Fibroblast of the aortic adventitia (primary cell): ENCODE results near the gene RASL12. TPM values are rescaled to one million over a fixed set of nuclear protein-coding genes. Genes with fewer than 3 reads are reported as not detected.
A peak's percentile ranks its signal among the peaks of the same experiment; 100 is the strongest.
"Not testable (repeated sequence)": the region's sequence is repeated elsewhere in the genome, so short reads cannot be mapped to it uniquely, and the experiment has no call there.

Experiments used
- DNase-seq: peaks from one replicate; pipeline ENCODE4 v3.0.0-alpha.2; 2010; ENCODE audit warnings: low read depth
- H3K4me3 ChIP-seq: 2 replicates; pipeline ENCODE4 v1.5.1; 2011; ENCODE audit warnings: low read depth, mild to moderate bottlenecking, control low read depth, low read length, moderate library complexity
- CTCF ChIP-seq: IDR thresholded peaks from 2 replicates; pipeline ENCODE4 v1.5.1; 2011; ENCODE audit warnings: mild to moderate bottlenecking, low read length, control low read depth, inconsistent platforms; ENCODE audit not compliant: insufficient read depth
- total RNA-seq: library from RNA; depleted of rRNA; stranded (reverse); fragments of >200 nt; gene quantifications from 2 replicates; pipeline ENCODE4 v1.2.3, GENCODE V29; 2012; ENCODE audit warnings: low replicate concordance

RASL12 gene
- total RNA-seq, 1 donor, result 1.9 TPM

GRCh38 chr15:65081758-65082157 lies 14.0 kb upstream of the RASL12 start:
- TF ChIP-seq CTCF, result no peak
- no peak overlapping the region for H3K4me3 ChIP-seq
- no peak for DNase-seq

- no peak for DNase-seq
- no peak for TF ChIP-seq CTCF
- H3K4me3 ChIP-seq, result no peak overlapping the region
Observed at GRCh38 chr15:65081270-65081669, 13.5 kb upstream of the RASL12 start.

DNA sequence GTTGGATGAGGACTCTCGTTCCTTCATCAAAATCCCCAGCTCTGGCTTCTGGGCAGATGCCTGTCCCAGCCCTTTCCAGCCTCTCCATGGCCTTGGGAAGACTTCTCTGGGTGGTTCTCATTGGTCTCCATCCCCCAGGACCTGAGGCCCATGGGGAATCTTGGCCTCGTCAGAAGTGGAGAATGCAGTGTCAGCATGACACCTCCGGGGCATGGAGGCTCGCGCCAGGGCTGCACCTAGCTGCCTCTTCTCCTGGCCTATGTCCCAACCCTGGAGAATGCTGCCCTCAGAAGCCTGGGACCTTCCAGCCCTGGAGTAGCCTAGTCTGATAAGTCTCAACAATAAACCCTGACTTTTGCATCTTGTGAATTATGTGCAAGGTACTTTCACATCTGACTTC lies 11.8 kb upstream of the RASL12 start:
- no peak for TF ChIP-seq CTCF
- no peak overlapping the region for H3K4me3 ChIP-seq
- DNase-seq, result no peak

GRCh38 chr15:65077981-65078352 lies 10.2 kb upstream of the RASL12 start:
- no peak overlapping the region for H3K4me3 ChIP-seq
- peak; percentile 71 for TF ChIP-seq CTCF
- DNase-seq, result peak; percentile 60

GRCh38 chr15:65077291-65077980 lies 9.6 kb upstream of the RASL12 start:
- TF ChIP-seq CTCF, result no peak
- H3K4me3 ChIP-seq, result no peak overlapping the region
- no peak for DNase-seq

DNA sequence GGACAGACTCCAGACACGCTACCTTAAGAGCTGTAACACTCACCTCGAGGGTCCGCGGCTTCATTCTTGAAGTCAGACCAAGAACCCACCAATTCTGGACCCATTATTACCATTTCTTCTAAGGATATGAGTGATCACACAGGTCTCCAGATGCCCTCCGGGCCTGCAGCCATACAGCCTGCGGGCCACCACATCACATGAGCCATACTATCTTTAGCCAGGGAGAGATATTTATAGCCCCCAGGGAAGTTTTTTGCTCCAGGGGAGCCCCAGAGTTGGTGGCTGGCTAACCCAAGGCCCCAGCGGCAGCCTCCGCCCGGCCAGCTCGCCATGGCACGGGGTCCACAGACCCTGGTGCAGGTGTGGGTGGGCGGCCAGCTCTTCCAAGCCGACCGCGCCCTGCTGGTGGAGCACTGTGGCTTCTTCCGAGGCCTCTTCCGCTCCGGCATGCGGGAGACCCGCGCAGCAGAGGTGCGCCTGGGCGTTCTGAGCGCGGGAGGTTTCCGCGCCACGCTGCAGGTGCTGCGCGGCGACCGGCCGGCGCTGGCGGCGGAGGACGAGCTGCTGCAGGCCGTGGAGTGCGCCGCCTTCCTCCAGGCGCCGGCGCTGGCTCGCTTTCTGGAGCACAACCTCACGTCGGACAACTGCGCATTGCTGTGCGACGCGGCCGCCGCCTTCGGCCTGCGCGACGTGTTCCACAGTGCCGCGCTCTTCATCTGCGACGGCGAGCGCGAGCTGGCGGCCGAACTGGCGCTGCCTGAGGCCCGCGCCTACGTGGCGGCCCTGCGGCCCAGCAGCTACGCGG lies 8.9 kb upstream of the RASL12 start, which contains the start of gene KBTBD13:
Gene KBTBD13 (plus strand): TSS at position 261 of the 805 bp plus-strand sequence. CDS start 70 bp downstream, at position 331.
- no peak for TF ChIP-seq CTCF
- DNase-seq, result no peak
- no peak within 1 kb of the TSS for H3K4me3 ChIP-seq

DNA sequence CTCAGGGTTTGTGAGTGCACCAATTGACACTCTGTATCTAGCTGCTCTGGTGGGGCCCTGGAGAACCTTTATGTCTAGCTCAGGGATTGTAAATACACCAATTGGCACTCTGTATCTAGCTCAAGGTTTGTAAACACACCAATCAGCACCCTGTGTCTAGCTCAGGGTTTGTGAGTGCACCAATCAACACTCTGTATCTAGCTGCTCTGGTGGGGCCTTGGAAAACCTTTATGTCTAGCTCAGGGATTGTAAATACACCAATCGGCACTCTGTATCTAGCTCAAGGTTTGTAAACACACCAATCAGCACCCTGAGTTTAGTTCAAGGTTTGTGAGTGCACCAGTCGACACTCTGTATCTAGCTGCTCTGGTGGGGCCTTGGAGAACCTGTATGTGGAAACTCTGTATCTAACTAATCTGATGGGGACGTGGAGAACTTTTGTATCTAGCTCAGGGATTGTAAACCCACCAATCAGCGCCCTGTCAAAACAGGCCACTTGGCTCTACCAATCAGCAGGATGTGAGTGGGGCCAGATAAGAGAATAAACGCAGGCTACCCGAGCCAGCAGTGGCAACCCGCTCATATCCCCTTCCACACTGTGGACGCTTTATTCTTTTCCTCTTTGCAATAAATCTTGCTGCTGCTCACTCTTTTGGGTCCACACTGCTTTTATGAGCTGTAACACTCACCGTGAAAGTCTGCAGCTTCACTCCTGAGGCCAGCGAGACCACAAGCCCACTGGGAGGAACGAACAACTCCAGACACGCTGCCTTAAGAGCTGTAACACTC lies 8.0 kb upstream of the RASL12 start:
- not testable (repeated sequence) for DNase-seq, H3K4me3 ChIP-seq

DNA sequence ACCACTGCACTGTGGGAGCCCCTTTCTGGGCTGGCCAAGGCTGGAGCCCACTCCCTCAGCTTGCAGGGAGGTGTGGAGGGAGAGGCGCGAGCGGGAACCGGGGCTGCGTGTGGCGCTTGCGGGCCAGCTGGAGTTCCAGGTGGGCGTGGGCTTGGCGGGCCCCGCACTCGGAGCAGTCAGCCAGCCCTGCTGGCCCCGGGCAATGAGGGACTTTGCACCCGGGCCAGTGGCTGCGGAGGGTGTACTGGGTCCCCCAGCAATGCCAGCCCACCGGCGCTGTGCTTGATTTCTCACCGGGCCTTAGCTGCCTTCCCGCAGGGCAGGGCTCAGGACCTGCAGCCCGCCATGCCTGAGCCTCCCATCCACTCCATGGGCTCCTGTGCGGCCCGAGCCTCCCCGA lies 7.2 kb upstream of the RASL12 start:
- not testable (repeated sequence) for DNase-seq, H3K4me3 ChIP-seq
